ENCODE results near the gene CD8A.

DNA sequence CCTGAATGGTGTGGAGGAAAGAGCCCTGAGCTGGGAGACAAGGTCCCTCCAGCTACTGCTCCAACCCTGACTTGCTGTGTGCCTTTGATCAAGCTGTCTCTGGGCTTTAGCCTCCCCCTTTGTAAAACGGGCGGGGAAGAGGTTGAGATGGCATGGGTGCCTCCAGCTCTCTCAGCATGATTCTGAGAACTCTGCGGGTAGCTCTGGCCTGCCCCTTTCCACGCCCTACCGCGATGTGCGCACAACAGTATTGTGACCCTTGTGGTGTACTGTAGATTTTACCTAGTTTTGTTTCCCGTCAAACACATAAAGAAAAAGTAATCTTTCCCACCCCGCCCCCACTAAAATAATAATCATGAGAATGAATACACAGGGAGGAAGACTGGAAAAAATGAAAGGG lies 5.3 kb downstream of the CD8A start:
- no peak for TF ChIP-seq SUZ12 (IDR thresholded peaks at IDR 0.05)
- no peak for TF ChIP-seq NFRKB (IDR thresholded peaks at IDR 0.05)
- no peak for TF ChIP-seq CTBP1 (IDR thresholded peaks at IDR 0.05; ENCODE audit: borderline replicate concordance)
- TF ChIP-seq FOXK2 (IDR thresholded peaks at IDR 0.05) = no peak
